ENCODE measurements around the gene SEC16A. TPM values are rescaled to one million over a fixed set of nuclear protein-coding genes. Genes with fewer than 3 reads are reported as not detected.
A peak's percentile ranks its signal among the peaks of the same experiment; 100 is the strongest.

Gene SEC16A
- total and polyA plus RNA-seq, 11 donors = 20.9 to 53.3 (median 29.9) TPM

DNA sequence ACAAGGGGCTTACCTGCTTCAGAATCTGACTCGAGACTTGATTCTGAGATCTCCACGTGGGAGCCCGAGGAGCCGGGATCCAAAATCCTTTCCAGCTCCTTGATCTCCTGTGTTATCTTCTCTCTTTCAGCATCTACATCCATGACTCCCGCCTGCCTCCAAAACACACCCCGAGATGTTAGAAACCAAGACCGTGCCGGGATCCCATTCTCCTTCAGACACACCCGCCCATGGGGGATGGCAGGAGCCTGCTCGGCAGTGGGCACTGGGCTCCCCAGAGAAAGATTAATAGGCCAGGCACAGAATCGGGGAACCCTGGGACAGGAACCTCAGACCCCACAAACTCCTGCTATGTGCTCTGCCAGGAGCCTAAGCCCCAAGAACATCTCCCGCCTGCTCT lies 84.6 kb downstream of the SEC16A start:
- intact Hi-C loops (cut with DNase I) = loop anchor here in 2 of 10 donors (2.0 to 5.0 kb wide), 2 partner anchors 57 to 86 kb away; no protein-coding TSS in a partner anchor
- peaks cover 0 to 26% (median 17%) of the 10 kb centered on the region in 12 donors for H3K4me1 ChIP-seq
- no peaks in the 10 kb centered on the region for H3K9me3 ChIP-seq
- H3K36me3 ChIP-seq = peaks cover 0 to 62% (median 48%) of the 10 kb centered on the region in 9 donors
- ATAC-seq (no peak), DNase-seq (no peak)
- H3K4me3 ChIP-seq = peak overlapping the region in 2 of 12 donors; percentile 2 to 94
- WGBS, 4 donors = 92 to 95% (median 93%) methylated on average over 11 to 12 of the region's 12 CpGs
- no peak overlapping the region for H3K27ac ChIP-seq
- no peaks in the 10 kb centered on the region for H3K27me3 ChIP-seq
- no peak for TF ChIP-seq POLR2A (IDR thresholded peaks at IDR 0.05)
- TF ChIP-seq, protein P1, sequence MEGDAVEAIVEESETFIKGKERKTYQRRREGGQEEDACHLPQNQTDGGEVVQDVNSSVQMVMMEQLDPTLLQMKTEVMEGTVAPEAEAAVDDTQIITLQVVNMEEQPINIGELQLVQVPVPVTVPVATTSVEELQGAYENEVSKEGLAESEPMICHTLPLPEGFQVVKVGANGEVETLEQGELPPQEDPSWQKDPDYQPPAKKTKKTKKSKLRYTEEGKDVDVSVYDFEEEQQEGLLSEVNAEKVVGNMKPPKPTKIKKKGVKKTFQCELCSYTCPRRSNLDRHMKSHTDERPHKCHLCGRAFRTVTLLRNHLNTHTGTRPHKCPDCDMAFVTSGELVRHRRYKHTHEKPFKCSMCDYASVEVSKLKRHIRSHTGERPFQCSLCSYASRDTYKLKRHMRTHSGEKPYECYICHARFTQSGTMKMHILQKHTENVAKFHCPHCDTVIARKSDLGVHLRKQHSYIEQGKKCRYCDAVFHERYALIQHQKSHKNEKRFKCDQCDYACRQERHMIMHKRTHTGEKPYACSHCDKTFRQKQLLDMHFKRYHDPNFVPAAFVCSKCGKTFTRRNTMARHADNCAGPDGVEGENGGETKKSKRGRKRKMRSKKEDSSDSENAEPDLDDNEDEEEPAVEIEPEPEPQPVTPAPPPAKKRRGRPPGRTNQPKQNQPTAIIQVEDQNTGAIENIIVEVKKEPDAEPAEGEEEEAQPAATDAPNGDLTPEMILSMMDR (IDR thresholded peaks at IDR 0.05) = no peak

DNA sequence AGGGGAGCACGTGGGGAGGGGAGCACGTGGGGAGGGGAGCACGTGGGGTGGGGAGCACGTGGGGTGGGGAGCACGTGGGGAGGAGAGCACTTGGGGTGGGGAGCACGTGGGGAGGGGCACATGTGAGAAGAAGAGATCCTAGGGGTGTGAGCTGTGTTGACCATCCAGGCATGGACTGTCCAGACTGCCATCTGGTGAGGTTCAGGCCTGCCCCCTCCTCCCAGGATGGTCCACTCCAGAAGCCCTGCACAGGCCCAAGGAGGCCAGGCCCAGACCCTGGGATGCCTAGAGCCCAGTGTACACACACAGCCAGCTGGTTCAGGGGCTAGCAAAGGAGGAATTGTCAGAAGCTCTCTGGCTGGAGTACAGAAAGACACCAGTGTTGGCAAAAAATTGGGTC lies 85.2 kb downstream of the SEC16A start:
- TF ChIP-seq POLR2A (IDR thresholded peaks at IDR 0.05) = no peak
- TF ChIP-seq, protein P1 (IDR thresholded peaks at IDR 0.05) = no peak
- H3K4me1 ChIP-seq = peaks cover 0 to 26% (median 17%) of the 10 kb centered on the region in 12 donors
- H3K4me3 ChIP-seq = no peak overlapping the region

DNA sequence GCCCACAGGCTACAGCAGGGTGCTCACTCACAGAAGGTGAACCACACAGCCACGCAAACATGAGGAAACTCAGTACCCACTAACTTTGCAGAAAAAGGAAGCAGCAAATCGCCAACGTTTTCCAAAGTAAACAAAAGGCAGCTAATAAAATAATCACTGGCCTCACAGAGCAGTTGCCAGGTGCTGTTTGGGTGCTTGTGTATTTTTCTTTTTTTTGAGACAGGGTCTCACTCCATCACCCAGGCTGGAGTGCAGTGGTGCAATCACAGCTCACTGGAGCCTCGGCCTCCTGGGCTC lies 86.7 kb downstream of the SEC16A start:
- Histone ChIP-seq H3K4me1 (peaks cover 0 to 26% (median 17%) of the 10 kb centered on the region in 12 donors), H3K36me3 (peaks cover 0 to 71% (median 60%) of the 10 kb centered on the region in 9 donors), H3K4me3 (no peak overlapping the region), H3K27me3 (no peaks in the 10 kb centered on the region), H3K27ac (no peak overlapping the region), H3K9me3 (no peaks in the 10 kb centered on the region)
- DNase-seq (no peak), ATAC-seq (no peak)
- intact Hi-C loops (cut with DNase I) = loop anchor here in 2 of 10 donors (2.0 to 5.0 kb wide), 2 partner anchors 57 to 84 kb away; no protein-coding TSS in a partner anchor
- WGBS, 4 donors = 87 to 93% (median 91%) methylated on average over 4 of the region's 4 CpGs
- TF ChIP-seq, protein P1 (IDR thresholded peaks at IDR 0.05) = no peak
- no peak for TF ChIP-seq POLR2A (IDR thresholded peaks at IDR 0.05)

More for the DNA sequence above, 85.2 kb downstream of the SEC16A start:
- ATAC-seq (no peak), DNase-seq (no peak)
- intact Hi-C loops (cut with DNase I) = loop anchor here in 3 of 10 donors (2.0 to 5.0 kb wide), 3 partner anchors 57 to 85 kb away; no protein-coding TSS in a partner anchor
- peaks cover 0 to 68% (median 54%) of the 10 kb centered on the region in 9 donors for H3K36me3 ChIP-seq
- no peaks in the 10 kb centered on the region for H3K9me3 ChIP-seq
- WGBS, 4 donors = 76 to 86% (median 80%) methylated on average over 6 of the region's 6 CpGs
- H3K27ac ChIP-seq = no peak overlapping the region
- no peaks in the 10 kb centered on the region for H3K27me3 ChIP-seq

DNA sequence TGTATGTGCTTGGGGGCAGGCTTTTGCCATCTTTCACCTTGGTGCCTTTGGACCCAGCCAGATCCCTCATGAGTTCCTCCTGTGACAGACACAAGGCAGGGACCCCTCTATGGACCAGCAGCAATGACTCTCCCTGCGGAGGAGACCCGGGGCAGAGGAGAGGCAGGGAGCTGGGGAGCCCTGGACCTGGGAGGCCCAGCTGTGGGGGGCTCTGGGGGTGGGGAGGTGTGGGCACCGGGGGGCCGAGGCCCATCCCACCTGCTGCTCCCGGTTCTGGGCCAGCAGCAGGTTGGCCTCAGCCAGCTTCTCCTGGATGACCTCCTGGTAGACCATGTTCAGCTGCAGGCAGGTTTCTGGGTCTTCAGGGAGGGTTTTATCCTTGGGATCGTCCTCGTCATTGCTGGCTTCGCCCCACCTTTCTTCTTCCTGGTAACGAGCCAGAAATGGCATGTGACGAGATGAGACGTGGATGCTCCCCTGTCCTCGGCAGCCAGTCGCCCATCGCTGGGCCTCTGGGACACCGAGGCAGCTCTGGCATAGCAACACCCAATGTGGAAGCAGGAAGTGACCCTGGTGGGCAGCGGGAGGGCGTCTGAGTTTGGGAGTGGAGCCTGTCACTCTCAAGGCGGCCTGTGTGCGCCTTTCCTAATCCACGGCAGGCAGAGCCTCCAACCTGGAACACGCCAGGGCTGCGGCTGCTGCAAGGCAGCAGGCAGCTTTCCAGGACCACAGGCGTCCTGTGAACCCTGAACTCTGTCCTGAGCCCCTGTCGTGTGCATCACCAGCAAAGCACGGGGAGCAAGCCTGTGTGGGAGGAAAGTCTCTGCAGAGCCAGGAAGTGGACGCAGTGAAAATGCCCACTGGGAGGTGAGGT lies 87.3 kb downstream of the SEC16A start:
- Histone ChIP-seq H3K27ac (no peak overlapping the region), H3K36me3 (peaks cover 0 to 77% (median 65%) of the 10 kb centered on the region in 9 donors), H3K4me1 (peaks cover 0 to 23% (median 16%) of the 10 kb centered on the region in 12 donors), H3K4me3 (no peak overlapping the region), H3K9me3 (no peaks in the 10 kb centered on the region), H3K27me3 (no peaks in the 10 kb centered on the region)
- WGBS, 4 donors = 82 to 90% (median 86%) methylated on average over 18 to 26 of the region's 26 CpGs
- intact Hi-C loops (cut with DNase I) = loop anchor here in 2 of 10 donors (2.0 to 5.0 kb wide), 2 partner anchors 57 to 83 kb away; no protein-coding TSS in a partner anchor
- TF ChIP-seq, protein P1 (IDR thresholded peaks at IDR 0.05) = no peak
- no peak for TF ChIP-seq POLR2A (IDR thresholded peaks at IDR 0.05)
- no peak for ATAC-seq
- no peak for DNase-seq
